Activated T-cell treated with anti-CD3 and anti-CD28 coated beads for 4 hours (primary cell): ENCODE results near the gene CMSS1.
"Not testable (repeated sequence)": the region's sequence is repeated elsewhere in the genome, so short reads cannot be mapped to it uniquely, and the experiment has no call there.

Experiments
- DNase-seq: peaks from one replicate; pipeline ENCODE4 v3.0.0-alpha.2; 2020

The CMSS1 gene

DNA sequence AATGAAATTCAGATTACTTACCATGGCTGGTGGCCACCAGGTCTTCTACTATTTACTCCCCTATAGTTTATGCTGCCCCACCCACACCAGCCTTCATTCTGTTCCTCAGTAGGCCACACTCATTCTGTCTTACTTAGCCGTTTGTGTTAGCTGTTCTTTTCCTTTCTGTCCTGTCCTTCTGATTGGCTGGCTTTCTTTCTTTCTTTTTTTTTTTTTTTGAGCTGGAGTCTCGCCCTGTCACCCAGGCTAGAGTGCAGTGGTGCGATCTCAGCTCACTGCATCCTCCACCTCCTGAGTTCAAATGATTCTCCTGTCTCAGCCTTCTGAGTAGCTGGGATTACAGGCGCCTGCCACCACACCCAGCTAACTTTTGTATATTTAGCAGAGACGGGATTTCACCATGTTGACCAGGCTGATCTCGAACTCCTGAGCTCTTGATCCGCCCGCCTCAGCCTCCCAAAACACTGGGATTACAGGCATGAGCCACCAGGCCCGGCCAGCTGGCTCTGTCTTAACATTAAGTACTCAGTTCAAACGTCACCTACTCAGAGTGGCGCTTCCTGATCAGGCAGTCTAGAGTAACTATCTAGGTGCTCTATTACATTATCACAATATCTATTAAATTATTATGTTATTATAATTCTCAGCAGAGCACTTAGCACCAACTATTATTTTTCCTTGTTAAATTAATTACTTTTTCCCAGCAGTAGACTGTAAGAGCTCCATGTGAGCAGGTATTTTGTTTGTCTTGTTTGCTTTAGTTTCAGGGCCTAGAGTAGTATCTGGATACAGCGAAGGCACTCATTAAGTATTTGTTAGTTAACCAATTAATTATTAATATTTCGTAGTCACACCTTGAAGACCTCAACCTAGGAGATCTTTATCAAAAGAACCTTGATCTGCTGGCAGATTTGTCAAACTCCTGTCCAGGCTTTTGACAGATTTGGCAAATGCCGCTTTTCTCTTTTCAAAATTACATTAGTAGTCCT is 6.4 kb downstream of the CMSS1 start:
- no peak for DNase-seq

- no peak for DNase-seq
These were observed 7.5 kb downstream of the CMSS1 start for GRCh38 chr3:99825004-99825640.

DNA sequence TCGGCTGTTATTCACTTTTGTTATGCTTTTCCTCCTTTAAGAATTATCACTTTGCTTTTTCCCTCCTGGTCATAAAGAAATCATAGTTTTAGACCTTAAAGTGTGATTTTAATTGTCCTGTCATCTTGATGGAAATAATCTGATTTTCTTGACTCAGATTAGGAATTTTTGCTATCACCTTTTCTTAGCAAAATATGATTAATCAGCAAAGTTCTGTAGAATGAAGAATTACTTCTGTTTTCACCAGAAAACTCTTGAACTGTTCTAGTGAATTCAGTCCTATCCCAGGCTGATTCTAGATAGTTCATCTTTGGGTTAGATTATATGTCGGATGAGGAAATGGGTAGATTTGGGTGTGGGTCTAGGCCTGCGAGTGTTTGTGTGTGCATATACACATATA is 12.2 kb downstream of the CMSS1 start:
- DNase-seq: no peak

DNA sequence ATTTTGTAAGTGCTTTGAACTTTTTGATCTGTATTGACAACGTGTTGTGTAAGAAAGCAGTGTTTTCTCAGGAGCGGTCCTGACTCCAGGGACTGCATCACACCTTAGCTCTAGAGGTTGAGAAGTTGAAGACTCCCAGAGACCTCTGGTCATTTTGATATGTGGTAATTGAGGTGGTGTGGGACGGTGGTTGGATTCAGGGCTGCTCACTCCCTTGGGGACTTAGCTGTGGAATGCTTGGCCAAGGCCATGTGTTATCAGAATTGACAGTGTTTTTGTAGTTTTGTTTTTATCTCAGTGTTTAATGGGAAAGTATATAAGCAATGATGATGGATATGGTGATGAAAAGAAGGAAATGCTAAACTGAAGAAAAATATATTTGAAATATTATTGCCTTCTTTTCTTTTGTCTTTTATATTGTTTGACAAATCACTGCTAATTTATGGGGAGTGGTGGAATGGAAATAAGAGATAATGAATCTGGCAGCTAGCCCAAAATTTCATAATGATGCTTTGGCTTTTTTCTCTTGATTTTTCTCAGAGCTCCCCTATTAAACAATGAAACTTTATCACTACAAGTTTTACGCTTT is 16.0 kb downstream of the CMSS1 start:
- DNase-seq: no peak

DNA sequence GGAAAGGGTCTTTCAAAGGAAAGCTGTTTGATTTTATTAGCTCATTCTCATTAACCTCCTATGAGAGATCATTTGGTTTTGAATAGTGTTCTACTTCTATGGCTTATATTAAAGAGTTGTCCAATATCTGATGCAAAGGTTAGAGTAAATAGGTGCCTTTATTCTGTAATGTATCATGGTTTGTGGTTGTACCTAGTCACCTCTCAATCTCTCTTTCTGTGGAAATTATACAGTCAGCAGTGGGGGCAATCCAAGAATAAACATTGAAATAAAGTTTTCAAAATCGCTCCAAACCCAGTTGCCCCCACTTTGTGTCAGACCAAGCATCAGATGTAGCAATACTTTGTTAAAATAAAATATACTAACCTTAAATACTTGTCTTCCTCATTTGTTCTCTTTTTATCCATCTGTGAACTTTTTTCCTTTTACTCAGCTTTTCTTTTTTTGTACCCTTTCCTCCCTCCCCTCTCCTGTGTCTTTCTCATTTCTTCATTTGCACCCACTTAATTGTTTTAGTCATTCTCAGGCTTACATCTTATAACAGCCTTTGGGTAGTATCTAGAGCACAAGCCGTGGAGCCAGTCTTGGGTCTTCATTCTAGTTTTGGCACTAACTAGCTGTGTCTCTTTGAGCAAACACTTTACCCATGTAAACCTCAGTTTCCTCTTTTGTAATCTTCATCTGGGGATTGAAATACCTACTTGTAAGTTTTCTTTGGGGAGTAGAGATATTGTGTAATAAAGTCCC is 16.7 kb downstream of the CMSS1 start:
- DNase-seq: no peak

DNA sequence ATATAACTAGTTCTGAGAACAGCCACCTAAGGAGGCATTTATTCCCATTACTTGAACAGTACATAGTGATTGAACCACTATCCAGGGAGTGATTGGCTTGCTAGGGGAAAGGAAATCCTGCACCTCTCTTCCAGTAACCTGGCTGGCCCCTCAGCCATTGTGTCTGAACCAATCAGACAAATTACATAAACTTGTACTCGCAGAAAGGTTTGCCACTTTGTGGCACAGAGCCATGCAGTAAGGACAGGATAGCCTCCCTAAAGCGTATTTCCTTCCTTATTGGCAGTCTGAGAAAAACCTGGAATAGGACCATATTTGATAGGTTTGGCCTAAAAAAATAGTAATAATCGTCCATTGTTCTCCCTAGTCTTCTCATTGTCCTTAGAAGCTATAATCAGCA is 19.0 kb downstream of the CMSS1 start:
- DNase-seq: no peak

GRCh38 chr3:99837715-99838114 is 20.1 kb downstream of the CMSS1 start:
- no peak for DNase-seq

DNA sequence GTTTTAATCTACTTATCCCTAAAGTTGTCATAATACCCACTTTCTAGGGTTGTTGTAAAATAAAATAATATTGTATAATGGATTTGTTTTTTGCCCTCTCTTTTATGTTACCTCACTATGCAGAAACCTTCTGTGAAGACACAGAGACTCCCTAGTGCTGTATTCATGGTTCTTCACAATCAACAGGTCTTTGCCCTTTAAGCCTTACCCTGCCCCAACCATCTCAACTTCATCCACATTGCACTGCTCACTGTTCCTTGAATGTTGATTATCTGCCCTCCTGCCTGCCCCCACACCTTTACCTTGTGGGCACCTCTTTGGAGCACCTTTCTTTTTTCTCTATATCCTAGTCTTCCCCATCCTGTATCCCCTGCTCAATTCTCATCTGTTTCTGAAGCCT is 21.1 kb downstream of the CMSS1 start:
- no peak for DNase-seq

GRCh38 chr3:99839613-99840012 is 22.0 kb downstream of the CMSS1 start:
- no peak for DNase-seq

GRCh38 chr3:99841949-99842348 is 24.3 kb downstream of the CMSS1 start:
- DNase-seq: not testable (repeated sequence)

DNA sequence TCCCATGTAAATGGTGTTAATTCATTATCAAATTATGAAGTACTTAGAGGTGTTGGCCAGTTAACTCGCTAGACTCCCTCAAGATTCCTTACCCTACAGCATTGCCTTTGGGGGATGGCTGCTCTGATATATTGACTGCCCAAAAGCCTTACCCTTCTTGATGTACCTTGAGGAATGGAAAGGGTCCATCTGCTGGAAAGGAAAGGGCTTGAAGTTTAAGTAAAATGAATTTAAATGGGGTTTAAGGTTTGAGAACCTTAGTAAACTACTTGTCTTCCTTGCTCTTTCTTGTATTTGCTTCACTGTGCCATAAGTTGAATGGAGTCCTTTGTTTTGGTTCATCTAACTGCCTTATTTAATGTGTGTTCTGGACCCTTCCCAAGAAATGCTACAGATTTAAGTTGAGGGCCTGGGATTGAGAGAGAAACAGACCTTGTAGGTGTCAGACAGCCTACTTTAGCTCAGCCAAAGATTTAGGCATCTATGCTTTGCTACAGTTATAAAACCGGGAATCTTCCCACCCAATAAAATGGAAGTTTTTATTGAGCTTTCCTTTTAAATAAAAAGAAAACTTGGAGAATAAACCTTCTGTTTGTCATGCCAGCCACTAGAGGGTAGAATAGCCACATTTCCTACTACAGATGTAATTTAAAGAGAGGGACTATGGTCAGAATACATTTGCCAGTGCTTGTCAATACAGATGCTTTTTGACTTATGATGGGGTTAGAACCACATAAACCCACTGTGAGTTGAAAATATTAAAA is 25.3 kb downstream of the CMSS1 start:
- no peak for DNase-seq

DNA sequence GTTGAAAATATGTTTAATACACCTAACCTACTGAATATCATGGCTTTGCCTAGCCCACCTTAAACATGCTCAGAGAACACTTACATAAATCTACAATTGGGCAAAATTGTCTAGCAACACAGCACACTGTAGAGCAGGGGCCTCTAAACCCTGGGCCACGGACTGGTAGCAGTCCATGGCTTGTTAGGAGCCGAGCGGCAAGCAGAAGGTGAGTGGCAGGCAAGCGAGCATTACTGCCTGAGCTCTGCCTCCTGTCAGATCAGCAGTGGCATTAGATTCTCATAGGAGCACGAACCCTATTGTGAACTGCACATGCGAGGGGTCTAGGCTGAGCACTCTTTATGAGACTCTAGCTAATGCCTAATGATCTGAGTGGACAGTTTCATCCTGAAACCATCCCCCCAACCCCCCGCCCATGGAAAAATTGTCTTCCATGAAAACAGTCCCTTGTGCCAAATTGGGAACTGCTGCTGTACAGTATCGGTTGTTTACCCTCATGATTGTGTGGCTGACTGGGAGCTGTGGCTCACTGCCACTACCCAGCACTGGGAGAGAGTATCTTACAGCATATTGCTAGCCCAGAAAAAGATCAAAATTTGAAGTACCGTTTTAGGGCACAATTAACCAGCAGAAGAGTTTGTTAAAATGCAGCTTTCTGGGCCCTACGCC is 26.1 kb downstream of the CMSS1 start:
- DNase-seq: no peak

GRCh38 chr3:99845331-99845730 is 27.7 kb downstream of the CMSS1 start:
- no peak for DNase-seq

DNA sequence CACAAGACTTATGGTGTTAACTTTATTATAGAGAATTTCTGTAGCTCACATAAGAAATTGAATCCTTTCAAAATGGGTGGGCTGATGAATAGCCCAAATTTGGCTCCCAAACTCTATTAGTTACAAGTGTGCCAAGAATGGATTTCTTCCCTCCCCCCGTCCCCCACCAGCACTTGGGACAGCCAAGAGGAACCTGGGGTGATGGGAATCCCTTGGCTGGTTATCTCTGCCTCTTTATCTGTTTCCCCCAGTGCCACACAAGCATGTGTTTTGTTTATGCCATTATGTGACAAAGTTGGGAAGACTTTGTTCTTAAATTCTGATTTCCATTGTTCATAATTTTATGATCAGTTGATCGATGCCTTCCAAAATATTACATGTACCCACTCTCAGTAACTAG is 28.3 kb downstream of the CMSS1 start:
- DNase-seq: no peak

DNA sequence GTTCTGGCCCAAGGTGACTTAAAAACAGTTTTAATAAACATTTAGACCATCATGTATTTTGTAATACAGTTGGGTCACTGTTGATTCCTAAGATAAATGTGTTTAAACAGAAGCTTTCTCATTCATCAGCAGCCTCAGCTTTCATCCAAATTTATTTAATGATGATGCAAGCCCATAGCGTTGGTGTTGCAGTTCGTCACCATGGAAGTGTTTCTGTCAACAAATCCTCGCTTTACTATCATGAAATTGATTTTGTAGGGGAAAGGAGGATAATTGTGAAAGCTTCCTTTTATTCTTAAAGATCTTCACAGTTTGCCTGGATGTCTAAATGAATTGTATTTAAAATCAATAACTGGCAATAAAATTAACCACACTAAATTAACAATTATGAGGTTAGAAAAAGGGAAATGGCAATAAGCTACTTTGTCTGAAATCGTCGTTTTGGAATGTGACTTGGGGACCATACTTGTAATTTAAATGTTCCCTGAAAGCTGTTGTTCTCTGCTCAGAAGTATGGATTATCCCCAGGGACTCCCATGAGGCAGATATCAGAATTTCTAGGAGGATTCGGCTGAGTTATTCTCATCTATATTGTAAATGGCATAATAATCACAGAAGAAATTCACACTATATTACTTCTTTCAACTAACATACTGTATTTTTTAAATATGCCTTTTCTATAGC is 29.0 kb downstream of the CMSS1 start:
- no peak for DNase-seq

GRCh38 chr3:99848433-99848832 is 30.8 kb downstream of the CMSS1 start:
- no peak for DNase-seq

- DNase-seq: no peak
These were observed 32.9 kb downstream of the CMSS1 start for GRCh38 chr3:99850608-99851007.

- no peak for DNase-seq
These were observed 34.3 kb downstream of the CMSS1 start for GRCh38 chr3:99851955-99852354.

DNA sequence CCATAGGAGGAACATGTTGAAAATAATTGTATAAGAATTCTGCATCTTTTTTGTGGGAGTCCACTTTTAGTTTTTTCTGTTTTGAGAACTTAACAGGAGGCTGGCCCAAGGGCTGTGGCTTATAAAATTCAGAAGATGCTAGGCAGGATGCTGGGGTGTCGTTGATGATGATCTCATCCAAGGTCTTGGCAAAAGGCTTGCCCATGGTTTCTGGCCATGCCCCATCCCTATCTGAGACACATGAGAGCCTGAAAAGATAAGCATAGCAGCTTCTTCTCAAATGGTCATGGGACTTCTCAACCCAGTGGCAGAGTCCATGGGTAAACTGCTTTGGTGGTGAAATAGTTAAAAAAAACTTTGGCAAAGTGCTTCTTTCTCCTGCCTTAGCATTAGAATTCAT is 35.2 kb downstream of the CMSS1 start:
- no peak for DNase-seq

GRCh38 chr3:99854756-99855298 is 37.2 kb downstream of the CMSS1 start:
- no peak for DNase-seq

- no peak for DNase-seq
These were observed 38.2 kb downstream of the CMSS1 start for GRCh38 chr3:99855900-99856299.
